Stimulated activated CD8-positive, alpha-beta memory T cell treated with anti-CD3 and anti-CD28 coated beads, Interleukin-7, amount 100 ng/mL, for 24 hours (primary cell): Measurements from ENCODE around the gene TMEM60.
"Not testable (repeated sequence)": the region's sequence is repeated elsewhere in the genome, so short reads cannot be mapped to it uniquely, and the experiment has no call there.

Experiments
- DNase-seq: peaks from one replicate; pipeline ENCODE4 v3.0.0-alpha.2; 2020; ENCODE audit warnings: low read depth

TMEM60 gene, protein sequence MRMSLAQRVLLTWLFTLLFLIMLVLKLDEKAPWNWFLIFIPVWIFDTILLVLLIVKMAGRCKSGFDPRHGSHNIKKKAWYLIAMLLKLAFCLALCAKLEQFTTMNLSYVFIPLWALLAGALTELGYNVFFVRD

GRCh38 chr7:77798394-77799077, at the start of gene TMEM60, which contains the start of gene PHTF2:
TSS of gene TMEM60 (minus strand) at chr7:77798434. CDS start at chr7:77794373, 4,061 bp downstream.
TSS of gene PHTF2 (plus strand) at chr7:77798773.
- DNase-seq, result peak; percentile 83

- DNase-seq, result no peak
These were observed 48.3 kb upstream of the TMEM60 start for GRCh38 chr7:77846317-77847092.

DNA sequence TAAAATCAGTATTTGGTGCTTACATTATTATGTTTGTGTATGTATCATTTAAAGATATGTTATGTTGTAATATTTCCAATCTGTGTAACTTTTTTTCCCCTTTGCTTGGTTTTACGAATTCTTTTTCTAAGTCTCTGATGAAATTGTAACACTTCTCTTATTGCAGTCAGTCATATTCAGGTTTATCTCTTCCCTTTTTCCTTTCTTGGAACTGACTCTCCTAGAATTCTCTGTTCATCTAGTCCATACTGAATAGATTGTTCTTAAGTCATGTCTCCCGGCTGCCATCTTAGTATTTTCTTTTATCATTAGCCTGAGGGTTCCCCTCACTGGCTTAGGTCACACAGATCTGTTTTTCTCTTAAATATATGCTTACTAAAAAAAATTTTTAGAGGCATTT, 45.0 kb upstream of the TMEM60 start:
- no peak for DNase-seq

- no peak for DNase-seq
These were observed 41.7 kb upstream of the TMEM60 start for GRCh38 chr7:77839919-77840318.

DNA sequence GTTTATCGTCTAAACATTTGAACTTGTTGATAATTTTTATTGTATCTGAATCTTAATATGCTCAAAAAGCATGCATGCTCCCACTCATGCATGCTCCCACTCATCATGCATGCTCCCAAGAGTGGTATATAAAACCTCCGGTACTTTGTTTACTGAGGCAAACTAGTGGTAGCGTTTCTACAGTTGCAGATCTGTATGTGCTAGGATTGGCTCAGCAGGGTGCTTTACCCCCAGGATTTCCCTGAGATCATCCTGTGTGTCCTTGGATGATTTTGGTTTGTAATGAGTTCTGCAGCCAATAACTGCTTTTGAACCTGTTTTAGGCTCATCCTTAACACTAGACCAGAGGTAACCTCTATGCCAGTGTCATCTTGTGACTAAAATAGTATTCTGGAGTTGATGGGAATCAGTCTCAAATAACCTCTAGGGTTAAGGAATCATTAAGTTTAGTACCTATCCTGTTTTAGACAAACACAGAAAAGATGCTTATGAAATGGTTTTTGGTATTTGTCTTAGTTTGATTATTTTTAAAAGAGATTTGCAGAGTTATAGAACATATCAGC, 40.8 kb upstream of the TMEM60 start:
- DNase-seq, result no peak

DNA sequence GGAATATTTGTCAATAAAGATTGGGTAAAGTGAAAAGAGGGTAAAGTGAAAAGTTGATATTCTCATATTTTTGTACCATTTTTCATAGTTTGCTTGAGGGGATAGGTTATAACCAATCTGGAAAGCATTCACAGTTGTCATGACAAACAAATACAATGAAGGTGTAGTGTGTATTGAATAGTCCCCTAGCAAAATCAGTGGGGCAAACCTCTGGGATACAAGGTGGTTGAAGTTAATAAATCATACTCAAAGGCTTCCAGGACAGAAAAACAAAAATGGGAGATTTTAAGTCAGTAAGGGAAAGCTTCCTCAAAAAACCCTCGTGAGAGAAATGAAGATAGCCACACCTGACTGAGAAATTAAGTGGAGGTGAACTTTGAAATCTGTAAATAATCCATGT, 39.7 kb upstream of the TMEM60 start:
- no peak for DNase-seq

GRCh38 chr7:77837275-77837674, 39.0 kb upstream of the TMEM60 start:
- no peak for DNase-seq

- not testable (repeated sequence) for DNase-seq
These were observed 38.2 kb upstream of the TMEM60 start for GRCh38 chr7:77836425-77836824.

GRCh38 chr7:77833136-77833535, 34.9 kb upstream of the TMEM60 start:
- no peak for DNase-seq

DNA sequence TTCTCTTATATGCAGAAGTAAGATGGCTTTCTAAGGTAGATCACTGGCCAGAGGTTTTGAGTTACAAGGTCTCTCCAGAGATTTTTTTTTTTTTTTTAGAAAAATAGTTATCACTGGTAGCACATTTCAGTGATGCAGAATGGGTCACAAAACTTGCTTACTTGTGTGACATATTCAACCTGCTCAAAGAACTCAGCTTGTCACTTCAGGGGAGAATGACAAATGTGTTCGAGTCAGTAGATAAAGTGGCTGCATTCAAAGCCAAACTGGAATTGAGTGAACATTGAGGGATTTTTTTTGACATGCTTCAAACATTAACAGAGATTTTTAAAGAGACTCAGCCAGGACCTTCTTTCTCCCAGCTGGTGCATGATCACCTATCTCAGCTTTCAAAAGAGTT, 33.7 kb upstream of the TMEM60 start:
- no peak for DNase-seq

- DNase-seq, result no peak
These were observed 33.2 kb upstream of the TMEM60 start for GRCh38 chr7:77831481-77831880.

- no peak for DNase-seq
These were observed 32.6 kb upstream of the TMEM60 start for GRCh38 chr7:77830649-77831355.

- DNase-seq, result no peak
These were observed 29.8 kb upstream of the TMEM60 start for GRCh38 chr7:77827999-77828398.

DNA sequence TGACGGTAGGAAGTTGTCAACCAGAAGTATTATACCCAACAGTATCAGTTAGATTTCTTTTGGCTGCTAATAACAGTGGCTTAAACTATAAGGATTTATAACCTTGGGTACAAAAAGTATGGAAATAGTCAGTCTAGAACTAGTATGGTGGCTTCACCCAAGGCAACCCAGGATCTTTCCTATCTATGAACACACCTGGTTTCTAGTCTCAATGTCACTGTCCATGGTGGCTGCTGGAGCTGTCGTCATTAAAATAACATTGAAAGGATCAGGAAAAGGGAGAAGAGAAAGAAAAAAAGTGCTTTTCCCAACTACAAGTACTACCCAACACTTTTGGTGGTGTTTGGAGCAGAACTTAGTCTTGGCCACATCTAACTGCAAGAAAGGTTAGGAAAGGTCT, 28.1 kb upstream of the TMEM60 start:
- no peak for DNase-seq

GRCh38 chr7:77825131-77825530, 26.9 kb upstream of the TMEM60 start:
- no peak for DNase-seq

DNA sequence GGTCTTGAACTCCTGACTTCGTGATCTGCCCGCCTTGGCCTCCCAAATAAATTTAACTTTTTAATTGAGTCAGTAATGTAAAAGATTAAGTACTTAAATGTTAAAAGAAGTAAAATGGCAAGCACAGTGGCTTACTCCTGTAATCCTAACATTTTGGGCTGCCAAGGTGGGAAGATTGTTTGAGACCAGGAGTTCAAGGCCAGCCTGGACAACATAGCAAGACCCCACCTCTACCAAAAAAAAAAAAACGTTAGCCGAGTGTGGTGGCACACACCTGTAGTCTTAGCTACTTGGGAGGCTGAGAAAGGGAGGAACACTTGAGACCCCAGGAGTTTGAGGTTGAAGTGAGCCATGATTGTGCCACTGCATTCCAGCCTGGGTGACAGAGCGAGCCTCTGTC, 26.4 kb upstream of the TMEM60 start:
- no peak for DNase-seq

GRCh38 chr7:77823787-77824186, 25.6 kb upstream of the TMEM60 start:
- no peak for DNase-seq

DNA sequence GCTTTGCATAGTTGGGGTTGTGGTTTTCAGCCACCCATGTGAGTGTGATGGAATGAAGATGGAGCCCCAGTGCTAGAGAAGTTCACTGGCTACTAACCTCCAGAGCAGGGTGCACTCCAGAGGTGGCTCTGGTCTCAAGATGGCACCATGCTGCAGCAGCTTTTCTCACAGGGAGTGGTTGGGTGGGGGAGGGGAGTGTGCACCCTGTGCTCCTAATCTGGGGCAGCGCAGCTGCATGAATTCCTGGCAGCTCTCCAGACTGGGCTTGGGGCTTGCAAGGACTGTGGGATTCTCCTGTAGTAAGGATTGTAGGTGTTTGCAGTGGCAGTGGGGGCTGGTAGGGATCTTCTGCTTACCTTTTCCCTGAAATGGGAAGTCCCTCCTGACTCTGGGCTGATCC, 24.0 kb upstream of the TMEM60 start:
- DNase-seq, result no peak

GRCh38 chr7:77820967-77821366, 22.7 kb upstream of the TMEM60 start:
- no peak for DNase-seq

GRCh38 chr7:77819021-77819420, 20.8 kb upstream of the TMEM60 start:
- no peak for DNase-seq

DNA sequence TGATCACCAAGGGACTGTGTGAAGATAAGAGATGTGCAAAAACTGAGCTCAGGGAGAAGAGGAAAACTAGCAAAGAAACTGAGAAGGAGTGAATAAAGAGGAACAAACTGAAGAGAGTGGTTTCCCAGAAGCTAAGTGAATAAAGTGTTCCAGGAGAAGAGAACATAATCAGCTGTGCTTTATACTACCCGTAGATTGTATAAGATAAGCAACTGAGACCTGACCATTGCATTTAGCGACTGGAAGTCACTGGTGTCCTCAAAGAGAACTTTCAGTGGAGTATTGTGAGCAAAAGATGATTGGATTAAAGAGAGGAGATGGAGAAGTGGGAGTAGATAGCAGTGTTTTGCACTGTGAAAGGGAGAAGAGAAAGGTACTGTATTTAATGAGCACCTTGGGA, 14.9 kb upstream of the TMEM60 start:
- no peak for DNase-seq

GRCh38 chr7:77812290-77812685, 14.1 kb upstream of the TMEM60 start:
- DNase-seq, result no peak
